Measurements from ENCODE around the gene TNS2.
A peak's percentile ranks its signal among the peaks of the same experiment; 100 is the strongest.
"Not testable (repeated sequence)": the region's sequence is repeated elsewhere in the genome, so short reads cannot be mapped to it uniquely, and the experiment has no call there.

Gene TNS2

GRCh38 chr12:53069621-53070410 lies 20.0 kb downstream of the TNS2 start:
- DNase-seq, result no peak

- DNase-seq, result no peak
These were observed 21.1 kb downstream of the TNS2 start for GRCh38 chr12:53070877-53071492.

DNA sequence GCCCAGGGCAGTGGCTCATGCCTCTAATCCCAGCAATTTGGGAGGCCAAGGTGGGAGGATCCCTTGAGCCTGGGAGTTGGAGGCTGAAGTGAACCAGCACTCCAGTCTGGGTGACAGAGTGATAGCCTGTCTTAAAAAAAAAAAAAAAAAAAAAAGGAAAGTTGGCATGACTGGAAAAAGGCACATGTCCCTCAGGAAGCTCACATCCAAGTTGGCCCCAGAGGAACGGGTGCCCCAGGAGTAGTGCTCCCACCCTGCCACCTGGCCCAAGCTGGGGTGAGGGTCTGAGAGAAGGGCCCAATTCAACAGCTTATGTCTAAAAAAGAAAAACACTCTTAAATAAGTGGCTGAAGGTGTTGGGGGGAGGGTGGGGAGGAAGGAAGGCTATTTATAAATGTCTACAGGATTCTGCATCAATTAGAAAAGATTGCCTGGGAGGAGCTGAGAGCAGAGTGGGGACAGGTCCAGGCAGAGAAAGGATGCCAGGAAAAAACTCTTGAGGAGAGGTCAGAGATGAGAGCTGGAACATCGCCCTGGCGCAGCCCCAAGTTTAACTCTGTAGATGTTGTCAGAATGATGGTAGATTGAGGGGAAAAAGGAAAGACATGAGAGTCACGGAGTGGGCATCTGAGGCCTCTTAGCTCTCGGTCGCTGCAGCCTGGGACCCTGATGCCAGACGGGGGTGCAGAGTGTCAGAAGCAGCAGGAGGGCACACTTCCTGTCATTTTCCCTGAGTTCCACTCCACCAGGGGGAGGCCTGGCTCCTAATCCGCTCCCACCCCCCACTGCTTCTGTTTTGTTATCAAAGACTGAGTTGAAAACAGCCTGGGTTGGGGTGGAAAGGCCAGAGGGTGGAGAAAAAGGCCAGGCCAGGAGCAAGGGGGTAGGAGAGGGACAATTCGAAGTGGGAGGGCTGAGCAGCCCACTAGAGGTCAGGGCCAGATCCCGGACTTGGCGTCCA lies 22.0 kb downstream of the TNS2 start:
- DNase-seq, result no peak

DNA sequence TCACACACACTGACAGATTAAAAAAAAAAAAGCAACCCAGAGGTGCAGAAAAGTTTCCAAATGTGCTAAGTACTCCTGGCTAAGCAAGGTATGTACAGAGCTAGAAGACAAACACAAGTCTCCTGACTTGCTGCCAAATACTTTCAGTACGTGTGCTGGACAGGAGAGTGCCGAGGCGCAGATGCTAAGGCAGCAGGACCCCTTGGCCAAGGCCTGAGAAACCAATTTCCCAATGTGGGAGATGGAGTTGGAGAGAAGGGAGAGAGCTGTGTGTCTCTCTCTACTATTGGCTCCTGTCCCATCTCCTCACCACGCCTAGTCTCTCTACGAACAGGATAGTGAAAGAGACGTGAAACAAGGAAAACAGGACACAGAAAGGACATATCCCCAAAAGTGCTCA lies 24.0 kb downstream of the TNS2 start:
- DNase-seq, result no peak

DNA sequence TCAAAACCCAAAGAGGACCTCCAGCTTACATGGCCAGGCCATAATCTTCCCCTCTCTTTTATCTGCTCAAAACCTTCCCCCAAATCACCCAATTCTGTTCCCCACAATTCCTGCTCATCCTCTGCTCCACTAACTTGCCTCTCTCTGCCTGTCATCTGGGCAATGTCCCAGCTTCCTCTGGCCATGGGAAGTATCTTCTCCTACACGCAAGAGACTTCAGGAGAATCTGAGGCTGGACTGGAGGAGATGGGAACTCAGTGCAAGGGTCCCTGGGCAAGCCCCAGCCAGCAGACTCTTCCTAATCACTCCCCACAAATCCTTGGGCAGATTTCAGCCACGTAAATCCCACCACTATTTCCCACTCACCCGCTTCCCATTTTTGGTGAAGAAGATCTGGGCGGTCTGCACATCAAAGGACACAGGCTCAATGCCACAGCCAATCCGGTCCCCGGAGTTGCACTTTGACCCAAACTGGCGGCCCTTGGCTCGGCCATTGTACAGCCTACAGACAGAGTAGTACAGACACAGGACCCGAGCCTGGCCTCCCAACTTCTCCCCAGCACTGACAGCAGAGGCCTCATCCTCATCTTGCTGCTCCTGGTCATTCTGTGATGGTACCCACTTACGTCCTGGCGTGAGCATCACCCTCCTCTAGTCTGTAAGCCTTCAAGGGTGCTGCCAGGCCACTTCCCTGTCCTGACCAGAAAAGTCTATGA lies 24.6 kb downstream of the TNS2 start:
- DNase-seq, result no peak

DNA sequence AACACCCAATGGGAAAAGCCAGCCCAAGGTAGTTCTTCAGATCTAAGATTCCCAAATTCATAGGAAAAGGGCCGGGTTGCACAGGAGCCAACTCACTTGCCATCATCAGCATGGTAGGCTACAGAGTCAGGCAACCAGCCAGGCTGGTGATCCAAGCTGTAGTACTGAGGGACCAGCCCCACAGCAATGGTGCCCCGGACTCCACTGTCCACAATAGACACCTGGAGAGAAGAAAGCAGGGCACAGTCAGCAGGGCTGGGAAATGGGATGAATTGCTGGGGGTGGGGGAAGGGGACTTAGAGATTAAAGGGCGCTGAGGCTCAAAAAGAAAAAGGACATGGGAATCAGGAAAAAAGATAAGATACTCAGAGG lies 25.1 kb downstream of the TNS2 start:
- DNase-seq, result no peak

DNA sequence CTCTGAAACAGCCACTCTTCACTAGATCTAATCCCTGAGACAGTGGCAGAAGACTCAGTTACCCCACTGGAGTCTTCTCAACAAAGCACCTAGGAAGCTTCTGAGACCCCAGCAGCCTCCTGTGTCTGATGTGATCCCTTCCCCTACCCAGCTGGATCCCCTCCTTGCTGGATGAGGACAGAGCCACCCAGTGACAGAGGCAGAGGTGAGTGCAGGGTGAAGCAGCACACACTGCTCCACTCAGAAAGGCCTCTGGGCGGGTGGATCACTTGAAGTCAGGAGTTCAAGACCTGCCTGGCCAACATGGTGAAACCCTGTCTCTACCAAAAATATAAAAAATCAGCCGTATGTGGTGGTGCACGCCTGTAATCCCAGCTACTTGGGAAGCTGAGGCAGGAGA lies 26.6 kb downstream of the TNS2 start:
- DNase-seq, result no peak

- peak; percentile 62 for DNase-seq
These were observed 27.2 kb downstream of the TNS2 start for GRCh38 chr12:53077030-53077429.

DNA sequence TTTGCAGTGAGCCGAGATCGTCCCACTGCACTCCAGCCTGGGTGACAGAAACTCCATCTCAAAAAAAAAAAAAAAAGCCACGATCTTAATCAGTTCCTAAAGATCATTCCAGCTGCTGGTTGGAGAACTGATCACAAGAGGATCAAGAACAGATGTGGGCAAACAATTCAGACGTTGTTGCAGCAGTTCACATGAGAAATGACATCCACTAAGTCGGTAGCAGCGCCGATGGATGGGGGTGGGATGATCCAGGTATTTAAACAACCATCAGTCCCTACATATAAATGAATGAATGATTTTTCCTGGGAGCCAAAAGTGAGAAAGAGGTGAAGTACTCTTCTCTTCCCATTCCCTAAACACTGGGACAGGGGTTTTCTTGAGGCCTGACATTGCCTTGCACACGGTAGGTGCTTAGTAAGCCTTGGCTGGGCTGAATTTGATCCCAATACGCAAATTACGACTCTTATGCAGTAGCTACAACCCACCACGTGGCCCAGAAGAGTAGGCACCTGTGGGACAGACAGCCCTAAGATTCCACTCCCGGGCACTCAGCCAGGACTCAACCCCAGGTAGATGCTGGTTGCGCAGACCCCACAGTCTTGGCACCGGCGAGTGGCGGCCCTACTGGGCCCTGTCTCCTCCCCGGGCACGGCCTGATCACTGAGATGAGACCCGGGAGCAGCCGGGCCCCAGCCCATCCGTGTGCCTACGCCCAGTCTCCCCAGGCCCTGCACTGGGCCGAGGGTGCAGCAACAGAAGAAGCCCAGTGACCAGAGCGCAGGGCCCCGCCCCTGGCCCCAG lies 28.8 kb downstream of the TNS2 start:
- DNase-seq, result no peak

DNA sequence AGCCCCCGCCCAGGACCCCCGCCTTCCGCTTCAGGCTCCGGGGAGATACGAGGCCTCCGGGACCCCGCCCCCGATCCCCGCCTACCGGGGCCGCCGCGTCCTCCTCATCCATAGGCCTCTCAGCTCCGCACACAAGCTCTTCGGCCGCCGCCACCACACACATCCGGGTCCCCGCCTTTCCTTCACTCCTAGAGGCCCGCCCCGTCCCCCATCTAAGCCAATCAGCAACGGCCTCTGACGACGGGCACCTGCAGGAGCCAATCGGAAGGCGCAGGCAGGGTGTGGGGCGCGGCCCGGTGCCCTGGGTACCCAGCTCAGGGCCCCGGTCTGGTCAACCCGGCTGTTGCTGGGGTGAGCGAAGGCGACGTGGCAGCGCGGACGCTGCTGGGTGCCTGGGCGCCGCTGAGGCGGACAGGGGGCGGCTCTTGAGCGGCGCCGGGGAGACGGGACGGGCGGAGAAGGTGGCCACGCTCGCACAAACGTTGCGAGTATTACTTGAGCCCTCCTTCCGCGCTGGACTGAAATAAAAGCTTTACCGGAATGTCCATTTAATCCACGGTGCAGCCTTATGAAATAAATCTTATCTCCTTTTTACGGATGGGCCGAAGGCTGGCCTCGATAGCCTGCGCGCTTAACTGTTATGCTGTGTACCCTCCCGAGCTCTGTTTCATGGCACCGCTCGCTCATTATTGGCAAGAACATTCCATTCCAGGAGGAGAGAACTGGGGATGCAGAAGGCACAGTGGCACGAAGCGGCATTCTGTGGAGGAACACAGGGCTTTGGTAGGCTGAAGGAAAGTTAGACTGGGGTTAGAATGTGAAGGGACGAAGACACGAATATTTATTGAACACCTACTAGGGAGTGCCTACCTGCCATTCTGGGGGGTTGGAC lies 29.6 kb downstream of the TNS2 start, which contains the start of gene SPRYD3:
Gene SPRYD3 (minus strand): TSS at position 165 of the 892 bp plus-strand sequence. CDS start 57 bp downstream, at position 108.
- DNase-seq, result peak; percentile 99

- no peak for DNase-seq
These were observed 32.8 kb downstream of the TNS2 start for GRCh38 chr12:53082637-53083175.

DNA sequence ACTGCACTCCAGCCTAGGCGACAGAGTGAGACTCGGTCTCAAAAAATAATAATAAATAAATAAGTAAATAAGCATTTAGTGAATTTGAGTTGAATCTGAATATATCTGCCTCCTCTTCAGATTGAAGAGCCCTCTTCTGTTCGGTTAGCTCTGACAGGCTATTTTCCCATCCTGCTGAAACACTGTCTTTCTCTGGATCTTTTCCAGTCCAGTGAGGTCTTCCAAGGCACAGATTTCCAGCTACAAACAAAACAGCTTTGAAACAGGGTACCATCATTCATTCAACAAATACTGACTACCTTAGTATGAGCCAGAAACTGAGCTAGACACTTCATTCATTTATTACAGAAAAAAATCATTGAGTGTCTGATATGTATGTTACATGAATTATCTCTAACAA lies 36.5 kb downstream of the TNS2 start:
- no peak for DNase-seq

GRCh38 chr12:53090105-53090504 lies 40.2 kb downstream of the TNS2 start:
- DNase-seq, result no peak

GRCh38 chr12:53090554-53090953 lies 40.7 kb downstream of the TNS2 start:
- DNase-seq, result no peak

DNA sequence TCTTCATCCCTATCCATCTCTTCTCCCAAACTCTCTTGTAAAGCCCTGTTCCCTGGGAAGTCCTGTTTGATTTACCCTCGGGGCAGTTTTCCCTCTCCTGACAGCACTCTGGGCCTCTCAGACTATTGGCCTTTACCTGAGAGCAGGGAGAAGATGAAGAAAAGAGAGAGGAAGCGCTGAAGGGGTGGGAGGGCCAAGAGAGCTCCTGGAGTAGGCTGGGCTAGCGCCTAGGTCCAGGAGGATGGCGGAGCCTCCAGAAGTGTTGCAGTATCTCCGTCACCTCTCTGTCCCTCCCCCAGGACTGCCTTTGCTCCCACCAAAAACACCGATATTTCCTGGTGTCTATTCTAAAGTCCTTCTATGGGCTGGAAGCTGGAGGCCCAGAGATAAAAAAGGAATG lies 41.9 kb downstream of the TNS2 start:
- DNase-seq, result no peak

DNA sequence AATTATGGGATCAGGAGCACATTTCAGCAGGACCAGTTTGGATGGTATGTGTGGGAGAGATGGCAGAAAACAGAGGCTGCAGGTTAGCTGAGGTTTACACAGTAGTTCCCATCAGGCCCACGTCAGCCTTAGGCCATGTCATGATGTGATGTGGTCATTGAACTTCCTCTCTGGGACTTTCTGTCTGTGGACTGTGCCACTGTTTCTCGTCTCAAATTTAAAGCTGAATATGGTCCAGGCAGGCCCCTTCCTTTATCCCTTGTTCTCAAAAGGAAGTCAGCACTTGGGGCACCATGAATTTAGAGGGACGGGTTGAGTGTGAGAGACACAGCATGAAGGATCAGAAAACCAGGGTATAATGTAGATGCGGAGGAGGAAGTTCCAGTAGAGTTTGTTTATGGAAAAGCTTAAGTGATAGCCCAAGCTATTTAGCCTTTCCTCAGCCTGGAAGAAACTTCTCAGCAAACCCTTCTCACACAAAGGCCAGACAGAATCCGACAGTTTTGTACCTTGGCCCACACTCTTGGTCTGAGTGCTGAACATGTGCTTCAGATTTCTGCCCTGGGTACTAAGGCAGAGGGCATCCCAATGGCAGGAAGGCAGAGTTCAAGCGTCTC lies 44.0 kb downstream of the TNS2 start:
- DNase-seq, result no peak

DNA sequence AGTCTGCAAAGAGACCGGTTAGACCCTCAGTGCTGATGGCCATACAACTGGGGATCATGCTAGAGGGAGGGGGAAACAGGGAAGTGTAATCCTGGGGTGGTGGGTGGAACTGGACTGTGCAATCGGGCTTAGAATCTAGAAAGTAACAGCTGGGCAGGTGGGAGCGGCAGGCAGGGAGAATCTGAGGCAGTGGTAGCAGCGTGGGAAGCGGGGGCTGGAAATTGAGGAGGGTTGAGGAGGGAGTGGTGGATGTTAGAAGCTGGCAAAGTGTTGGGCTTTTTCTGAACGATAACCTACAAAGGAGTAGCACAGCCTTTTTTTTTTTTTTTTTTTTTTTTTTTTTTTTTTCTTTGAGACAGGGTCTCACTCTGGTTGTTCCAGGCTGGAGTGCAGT lies 44.5 kb downstream of the TNS2 start:
- DNase-seq, result no peak

DNA sequence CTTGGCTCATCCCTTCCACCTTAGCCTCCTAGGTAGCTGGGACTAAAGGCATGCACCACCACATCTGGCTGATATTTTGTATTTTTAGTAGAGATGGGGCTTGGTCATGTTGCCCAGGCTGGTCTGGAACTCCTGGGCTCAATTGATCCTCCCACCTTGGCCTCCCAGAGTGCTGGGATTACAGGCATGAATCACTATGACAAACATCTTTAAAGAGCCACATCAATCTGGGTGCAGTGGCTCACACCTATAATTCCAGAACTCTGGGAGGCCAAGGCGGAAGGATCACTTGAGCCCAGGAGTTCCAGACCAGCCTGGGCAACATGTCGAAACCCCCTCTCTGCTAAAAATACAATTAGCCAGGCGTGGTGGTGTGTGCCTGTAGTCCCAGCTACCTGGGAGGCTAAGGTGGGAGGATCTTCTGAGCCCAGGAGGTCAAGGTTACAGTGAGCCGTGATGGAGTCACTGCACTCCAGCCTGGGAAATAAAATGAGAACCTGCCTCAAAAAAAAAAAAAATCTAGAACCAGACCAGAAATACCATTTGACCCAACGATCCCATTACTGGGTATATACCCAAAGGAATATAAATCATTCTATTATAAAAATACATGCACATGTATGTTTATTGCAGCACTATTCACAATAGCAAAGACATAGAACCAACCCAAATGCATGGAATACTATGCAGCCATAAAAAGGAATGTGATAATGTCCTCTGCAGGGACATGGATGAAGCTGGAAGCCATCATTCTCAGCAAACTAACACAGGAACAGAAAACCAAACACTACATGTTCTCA lies 45.1 kb downstream of the TNS2 start:
- not testable (repeated sequence) for DNase-seq

DNA sequence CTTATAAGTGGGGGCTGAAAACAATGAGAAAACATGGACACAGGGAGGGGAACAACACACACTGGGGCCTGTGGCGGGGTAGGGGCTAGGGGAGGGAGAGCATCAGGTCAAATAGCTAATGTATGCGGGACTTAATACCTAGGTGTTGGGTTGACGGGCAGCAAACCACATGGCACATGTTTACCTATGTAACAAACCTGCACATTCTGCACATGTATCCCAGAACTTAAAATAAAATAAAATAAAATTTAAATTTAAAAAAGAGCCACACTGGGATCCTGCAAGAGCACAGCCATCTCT lies 45.7 kb downstream of the TNS2 start:
- DNase-seq, result not testable (repeated sequence)

All from NCI-H510A (cell line).